Measurements from ENCODE around the gene CMSS1.

GRCh38 chr3:99805160-99805559 lies 12.5 kb upstream of the CMSS1 start:
- no peak for TF ChIP-seq FOXK2 (IDR thresholded peaks at IDR 0.05)
- no peak for TF ChIP-seq ARNT (IDR thresholded peaks at IDR 0.05)
- no peak for TF ChIP-seq ELF4 (IDR thresholded peaks at IDR 0.05)
- TF ChIP-seq SUZ12 (IDR thresholded peaks at IDR 0.05): no peak
- no peak for TF ChIP-seq FOXM1 (IDR thresholded peaks at IDR 0.05; ENCODE audit: borderline replicate concordance)
